Left ventricle myocardium inferior (tissue), 1 donor: Measurements from ENCODE around the gene LRG1. TPM values are rescaled to one million over a fixed set of nuclear protein-coding genes. Genes with fewer than 3 reads are reported as not detected.
A peak's percentile ranks its signal among the peaks of the same experiment; 100 is the strongest.

Experiments
- DNase-seq: peaks from one replicate; pipeline ENCODE4 v3.0.0-alpha.2; 2020
- H3K27ac ChIP-seq: fragments of 200-600 bp; replicated peaks from 2 replicates; pipeline ENCODE4 v1.8.0; 2021
- H3K27me3 ChIP-seq: fragments of 200-600 bp; 2 replicates; pipeline ENCODE4 v1.8.0; 2021; ENCODE audit warnings: low read depth
- H3K36me3 ChIP-seq: fragments of 200-600 bp; 2 replicates; pipeline ENCODE4 v1.8.0; 2021
- H3K4me1 ChIP-seq: fragments of 200-600 bp; 2 replicates; pipeline ENCODE4 v1.8.0; 2021
- H3K4me3 ChIP-seq: fragments of 200-600 bp; 2 replicates; pipeline ENCODE4 v1.8.0; 2021; ENCODE audit warnings: mild to moderate bottlenecking, moderate library complexity
- H3K9me3 ChIP-seq: fragments of 200-600 bp; replicated peaks from 2 replicates; pipeline ENCODE4 v1.8.0; 2021
- CTCF ChIP-seq: fragments of 200-600 bp; IDR thresholded peaks from 2 replicates; pipeline ENCODE4 v1.8.0; 2021; ENCODE audit warnings: antibody characterized with exemption, mild to moderate bottlenecking, borderline replicate concordance
- intact Hi-C: fragments of 100-400 bp; cut with micrococcal nuclease; formaldehyde crosslinking; loops from one replicate; pipeline ENCODE4 v1.11.0; 2022
- total RNA-seq: library from RNA; stranded (reverse); fragmentation: NEBNext Ultra II Directional; extraction: Animal tissue kit (Norgen Biotek cat#: 25700); gene quantifications from one replicate; pipeline ENCODE4 v1.2.1, GENCODE V29; 2021
- donor health status: DM: no; HTN: yes; CAD: no; lungs with severe emphysema.

Gene LRG1
- total RNA-seq, 1 donor from 2014 or later: 0.41 TPM

GRCh38 chr19:4517451-4518057, 22.3 kb downstream of the LRG1 start:
- H3K4me1 ChIP-seq: peaks cover 62% of the 10 kb centered on the region
- DNase-seq: no peak
- no peak for TF ChIP-seq CTCF
- no peaks in the 10 kb centered on the region for H3K9me3 ChIP-seq
- H3K36me3 ChIP-seq: peaks cover 22% of the 10 kb centered on the region
- intact Hi-C loops: no loop called here
- H3K4me3 ChIP-seq: peak overlapping the region; percentile 74
- H3K27me3 ChIP-seq: peaks cover 28% of the 10 kb centered on the region
- H3K27ac ChIP-seq: peak overlapping the region; percentile 96

- peak; percentile 54 for DNase-seq
- H3K27me3 ChIP-seq: peaks cover 28% of the 10 kb centered on the region
- peak overlapping the region; percentile 74 for H3K4me3 ChIP-seq
- peaks cover 22% of the 10 kb centered on the region for H3K36me3 ChIP-seq
- H3K9me3 ChIP-seq: no peaks in the 10 kb centered on the region
- no peak for TF ChIP-seq CTCF
- peaks cover 63% of the 10 kb centered on the region for H3K4me1 ChIP-seq
- intact Hi-C loops: no loop called here
- H3K27ac ChIP-seq: peak overlapping the region; percentile 96
These were observed 22.9 kb downstream of the LRG1 start for GRCh38 chr19:4516939-4517300.

- peaks cover 28% of the 10 kb centered on the region for H3K27me3 ChIP-seq
- peaks cover 22% of the 10 kb centered on the region for H3K36me3 ChIP-seq
- H3K27ac ChIP-seq: peak overlapping the region; percentile 96
- TF ChIP-seq CTCF: no peak
- intact Hi-C loops: no loop called here
- DNase-seq: no peak
- H3K4me3 ChIP-seq: peak overlapping the region; percentile 74
- H3K4me1 ChIP-seq: peaks cover 68% of the 10 kb centered on the region
- no peaks in the 10 kb centered on the region for H3K9me3 ChIP-seq
These were observed 23.5 kb downstream of the LRG1 start for GRCh38 chr19:4516199-4516938.

GRCh38 chr19:4515732-4516131, 24.1 kb downstream of the LRG1 start:
- H3K27me3 ChIP-seq: peaks cover 28% of the 10 kb centered on the region
- peaks cover 22% of the 10 kb centered on the region for H3K36me3 ChIP-seq
- DNase-seq: no peak
- H3K27ac ChIP-seq: peak overlapping the region; percentile 96
- H3K9me3 ChIP-seq: no peaks in the 10 kb centered on the region
- intact Hi-C loops: no loop called here
- peaks cover 72% of the 10 kb centered on the region for H3K4me1 ChIP-seq
- peak overlapping the region; percentile 74 for H3K4me3 ChIP-seq
- TF ChIP-seq CTCF: no peak

- no peak overlapping the region for H3K4me3 ChIP-seq
- peaks cover 19% of the 10 kb centered on the region for H3K27me3 ChIP-seq
- no peaks in the 10 kb centered on the region for H3K9me3 ChIP-seq
- intact Hi-C loops: no loop called here
- H3K36me3 ChIP-seq: peaks cover 27% of the 10 kb centered on the region
- no peak for DNase-seq
- TF ChIP-seq CTCF: no peak
- peaks cover 75% of the 10 kb centered on the region for H3K4me1 ChIP-seq
- H3K27ac ChIP-seq: no peak overlapping the region
These were observed 26.6 kb downstream of the LRG1 start for GRCh38 chr19:4513248-4513647.
